SK-MEL-5 (cell line): Measurements from ENCODE around the gene SPATA17. TPM values are rescaled to one million over a fixed set of nuclear protein-coding genes. Genes with fewer than 3 reads are reported as not detected.

Experiments
- DNase-seq: peaks from one replicate; pipeline ENCODE4 v3.0.0-alpha.2; 2016; ENCODE audit warnings: low read depth, low spot score
- in situ Hi-C: cut with HindIII; loops from 2 replicates; pipeline ENCODE4 v1.10.0; 2016; ENCODE audit warnings: low sequenced_read_pairs, high pct_unique_total_duplicates, low pct_unique_long_range_greater_than_20kb
- total RNA-seq: library from RNA; depleted of rRNA; stranded (reverse); fragments of >200 nt; shearing (Covaris generic); gene quantifications from 2 replicates; pipeline ENCODE4 v1.2.3, GENCODE V29; 2014

The SPATA17 gene
- total RNA-seq, 1 experiment from 2014 or later: 0.85 TPM

DNA sequence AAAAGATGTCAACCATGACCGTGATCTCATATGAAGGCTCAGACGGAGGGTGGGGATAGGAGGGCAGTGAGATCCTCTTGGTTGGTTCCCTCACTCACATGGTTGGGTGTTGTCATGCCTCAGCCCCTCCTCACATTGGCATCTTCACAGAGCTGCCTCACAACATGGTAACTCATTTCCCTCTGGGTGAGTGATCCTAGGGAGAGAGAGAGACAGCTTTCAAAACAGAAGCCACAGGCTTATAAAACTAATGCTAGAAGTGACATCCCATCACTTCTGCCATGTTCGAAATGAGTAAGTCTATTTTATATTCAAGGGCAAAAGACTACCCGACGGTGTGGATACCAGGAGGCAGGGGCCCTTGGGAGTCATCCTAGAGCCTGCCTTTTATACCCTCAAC lies 145.5 kb downstream of the SPATA17 start:
- DNase-seq: no peak
- in situ Hi-C loops: no loop called here

DNA sequence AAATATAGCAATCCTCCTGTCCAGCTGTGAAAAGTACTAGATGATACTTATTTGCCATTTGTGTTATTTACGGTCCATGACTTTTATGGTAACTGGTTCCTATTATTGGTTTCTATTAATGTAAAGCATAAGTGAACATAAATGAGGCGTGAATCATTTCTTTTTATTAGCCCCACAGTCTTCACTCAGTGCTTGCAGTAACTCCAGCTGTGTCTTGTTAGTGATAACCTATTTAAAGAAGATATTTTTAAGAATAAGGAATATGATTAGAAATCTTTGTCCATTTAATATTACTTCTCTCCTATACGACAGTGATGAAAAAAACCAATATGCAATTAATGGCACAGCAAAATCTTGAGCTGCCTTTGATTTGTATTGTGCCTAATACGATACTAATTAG lies 149.9 kb downstream of the SPATA17 start:
- in situ Hi-C loops: no loop called here
- DNase-seq: no peak

DNA sequence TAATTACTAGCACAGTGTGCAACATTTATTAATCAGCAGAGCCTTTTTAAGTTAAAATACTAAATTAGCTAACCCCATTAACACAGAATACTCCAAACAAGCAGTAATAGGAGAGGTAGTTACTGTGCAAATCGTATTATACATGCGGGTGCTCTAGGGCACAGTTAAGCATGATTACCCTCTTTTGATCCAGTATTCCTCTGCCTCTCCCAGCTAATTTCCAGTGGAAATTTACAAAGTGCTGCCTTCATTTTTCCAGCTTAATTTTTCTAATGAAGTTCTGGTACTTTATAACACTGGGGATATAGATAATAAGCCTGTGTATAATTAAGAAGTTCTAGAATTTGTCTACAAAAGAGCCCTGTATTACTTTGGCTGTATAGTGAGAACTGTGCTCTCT lies 159.9 kb downstream of the SPATA17 start:
- no peak for DNase-seq
- in situ Hi-C loops: no loop called here

DNA sequence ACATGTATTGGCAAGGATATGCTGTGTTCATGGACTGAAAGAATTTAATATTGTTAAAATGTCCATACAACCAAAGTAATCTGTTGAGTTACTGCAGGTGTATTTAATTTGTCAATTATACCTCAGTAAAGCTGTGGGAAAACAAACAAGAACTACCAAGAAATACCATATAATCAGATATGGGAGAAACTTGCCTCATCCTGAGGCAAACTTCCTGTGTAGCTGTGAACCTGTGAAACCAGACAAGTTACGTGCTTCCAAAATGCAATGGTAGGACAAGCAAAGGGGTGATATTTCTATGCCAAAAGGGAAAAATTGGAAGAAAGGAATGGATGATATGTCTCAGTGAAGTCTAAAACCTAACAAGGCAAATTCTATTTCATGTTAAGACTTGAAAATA lies 174.6 kb downstream of the SPATA17 start:
- in situ Hi-C loops: no loop called here
- DNase-seq: no peak

DNA sequence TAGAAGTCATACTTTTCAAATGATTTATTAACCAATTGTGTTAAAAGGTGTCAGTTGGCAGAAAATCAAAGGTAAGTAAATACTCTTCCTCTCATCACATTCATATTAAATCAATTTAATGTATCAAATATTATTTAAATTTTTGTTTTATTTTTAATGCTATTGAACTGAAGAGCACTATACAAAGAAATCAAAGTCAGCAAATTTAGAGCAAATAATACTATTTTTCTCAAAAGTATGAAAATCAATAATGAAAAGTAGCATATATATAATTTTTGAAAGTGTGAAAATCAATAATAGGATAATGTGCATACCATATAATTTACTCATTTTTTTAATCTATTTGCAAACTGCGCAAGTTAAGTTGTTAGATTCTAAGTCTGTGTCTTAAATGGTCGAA lies 181.0 kb downstream of the SPATA17 start:
- in situ Hi-C loops: no loop called here
- no peak for DNase-seq

DNA sequence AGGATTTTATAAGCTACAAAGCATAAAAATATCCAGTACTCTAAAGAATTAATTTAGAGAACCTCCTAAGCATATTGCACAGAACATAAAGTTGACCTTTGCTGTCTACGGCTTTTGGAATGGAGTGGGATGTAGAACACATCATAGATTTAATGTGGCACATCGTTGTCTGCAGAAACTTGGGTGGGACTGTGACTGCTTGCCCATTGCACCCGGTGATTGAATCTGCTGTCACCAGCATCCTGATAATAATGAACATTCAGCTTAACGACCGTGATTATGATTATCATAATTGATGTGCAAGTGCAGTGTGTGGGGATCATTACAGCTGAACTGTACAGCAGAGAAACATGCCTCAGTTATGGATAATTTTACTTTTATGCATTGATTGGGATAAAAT lies 181.9 kb downstream of the SPATA17 start:
- in situ Hi-C loops: no loop called here
- no peak for DNase-seq

DNA sequence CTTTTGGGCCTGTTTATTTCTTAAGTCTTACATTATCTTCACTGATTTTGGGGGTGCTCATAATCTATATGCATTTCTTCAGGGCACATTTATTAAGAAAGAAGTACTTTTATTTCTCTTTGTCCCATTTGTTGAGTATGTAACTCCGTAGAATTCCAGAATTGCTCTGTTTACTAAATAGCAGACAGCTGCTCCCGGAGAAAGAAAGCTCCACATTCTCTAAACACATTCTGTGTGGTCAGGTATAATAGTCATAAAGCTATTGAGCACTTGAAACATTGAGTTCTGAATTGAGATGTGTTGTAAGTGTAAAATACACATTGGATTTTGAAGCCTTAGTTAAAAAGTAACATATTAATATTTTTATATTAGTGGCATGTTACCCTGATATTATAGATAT lies 206.5 kb downstream of the SPATA17 start:
- in situ Hi-C loops: no loop called here
- DNase-seq: no peak

DNA sequence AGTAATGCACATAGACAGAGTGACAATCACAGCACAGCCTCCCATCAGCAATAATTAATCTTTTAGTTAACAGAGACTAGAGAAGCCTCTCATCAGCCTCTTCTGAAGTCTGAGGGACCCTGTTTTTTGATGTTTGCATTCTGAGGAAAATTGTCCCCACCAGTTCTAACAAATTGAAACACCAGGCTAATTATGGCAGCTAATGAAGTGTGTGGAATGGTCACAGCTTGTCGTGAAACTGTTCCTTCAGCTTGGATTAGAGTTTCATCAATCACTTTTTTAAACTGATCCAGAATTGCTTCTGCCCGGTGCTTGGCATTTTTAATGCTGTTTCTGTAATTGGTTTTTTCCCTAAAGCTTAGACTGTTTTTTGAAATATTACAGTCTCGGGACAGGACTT lies 208.0 kb downstream of the SPATA17 start:
- no peak for DNase-seq
- in situ Hi-C loops: no loop called here

DNA sequence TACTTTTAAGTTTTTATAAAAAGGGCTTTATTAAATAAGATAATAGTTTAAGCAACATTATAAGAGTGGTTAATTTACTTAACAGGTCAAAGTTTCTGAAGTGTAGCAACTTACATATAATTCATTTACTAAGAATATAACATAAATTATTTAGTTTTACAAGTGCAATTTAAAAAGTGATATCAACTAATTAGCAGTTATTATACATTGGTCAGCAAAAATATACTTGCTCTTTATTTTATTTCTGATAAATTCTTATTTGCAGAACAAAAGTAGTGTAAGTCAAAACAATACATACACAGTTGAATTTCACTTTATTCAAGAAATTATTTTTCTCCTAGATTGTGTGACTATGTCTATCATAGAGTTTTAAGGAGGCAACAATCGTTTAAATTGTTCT lies 215.6 kb downstream of the SPATA17 start:
- in situ Hi-C loops: no loop called here
- no peak for DNase-seq

DNA sequence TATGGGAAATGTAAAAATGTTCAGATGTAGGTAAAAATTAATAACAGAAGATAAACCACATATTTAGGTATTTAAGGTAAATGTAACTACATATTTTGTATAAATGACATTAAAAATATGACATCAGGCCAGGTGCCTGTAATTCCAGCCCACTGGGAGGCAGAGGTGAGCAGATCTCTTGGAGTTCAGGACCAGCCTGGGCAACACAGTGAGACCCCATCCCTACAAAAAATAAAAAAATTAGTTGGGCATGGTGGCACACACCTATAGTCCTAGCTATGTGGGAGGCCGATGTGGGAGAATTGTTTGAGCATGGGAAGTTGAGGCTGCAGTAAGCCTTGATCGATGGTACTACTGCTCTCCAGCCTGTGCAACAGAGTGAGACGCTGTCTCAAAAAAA lies 216.5 kb downstream of the SPATA17 start:
- in situ Hi-C loops: no loop called here
- no peak for DNase-seq

DNA sequence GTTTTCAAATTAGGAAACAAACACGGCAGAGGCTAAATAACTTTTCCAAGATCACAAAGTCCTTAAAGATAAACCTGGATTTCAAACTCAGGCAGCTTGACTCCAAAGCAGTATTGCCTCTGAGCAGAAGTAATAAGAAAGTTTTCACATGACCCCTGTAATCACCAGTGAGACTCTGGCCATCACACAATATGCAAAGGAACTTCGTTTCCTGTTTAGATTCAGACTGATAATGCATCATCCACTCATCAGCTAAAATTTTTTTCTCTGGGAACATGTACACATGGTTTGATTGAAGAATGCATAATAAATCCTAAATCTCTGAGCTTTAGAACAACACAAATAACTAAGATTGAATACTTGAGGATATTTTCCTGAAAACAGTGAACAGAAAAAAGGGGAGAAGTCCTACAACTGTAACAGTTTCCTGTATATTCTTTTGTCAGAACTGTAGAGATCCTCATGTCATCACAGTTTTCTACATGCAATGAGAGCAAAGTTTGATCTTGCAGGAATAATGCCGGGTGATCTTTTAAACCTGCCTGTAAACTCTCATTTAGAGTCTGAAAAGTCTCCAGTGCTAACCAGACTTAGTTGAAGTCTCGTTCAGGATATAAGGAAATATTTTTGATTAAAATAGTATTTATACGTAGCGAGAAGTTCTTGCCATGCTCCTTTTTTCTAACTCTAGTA lies 225.3 kb downstream of the SPATA17 start:
- in situ Hi-C loops: no loop called here
- DNase-seq: no peak

DNA sequence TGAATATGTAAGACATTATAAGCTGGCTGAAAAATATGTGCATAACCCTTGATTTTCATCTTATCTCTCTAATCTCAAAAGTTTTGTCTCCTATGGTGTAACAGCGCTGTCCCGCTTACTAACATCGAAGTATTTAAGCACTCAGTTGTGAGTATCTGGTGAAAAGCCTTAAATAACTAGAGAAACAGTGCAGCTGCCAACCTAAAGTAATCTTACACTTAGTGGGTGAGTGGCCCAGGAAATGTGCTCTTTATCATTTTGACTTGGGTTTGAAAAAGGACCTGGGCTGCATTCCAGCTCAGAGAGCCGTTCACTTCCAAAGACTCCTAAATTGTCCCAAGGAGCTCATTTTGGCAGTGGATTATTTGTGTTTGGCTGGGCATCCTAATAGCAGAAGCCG lies 225.9 kb downstream of the SPATA17 start:
- in situ Hi-C loops: no loop called here
- no peak for DNase-seq

DNA sequence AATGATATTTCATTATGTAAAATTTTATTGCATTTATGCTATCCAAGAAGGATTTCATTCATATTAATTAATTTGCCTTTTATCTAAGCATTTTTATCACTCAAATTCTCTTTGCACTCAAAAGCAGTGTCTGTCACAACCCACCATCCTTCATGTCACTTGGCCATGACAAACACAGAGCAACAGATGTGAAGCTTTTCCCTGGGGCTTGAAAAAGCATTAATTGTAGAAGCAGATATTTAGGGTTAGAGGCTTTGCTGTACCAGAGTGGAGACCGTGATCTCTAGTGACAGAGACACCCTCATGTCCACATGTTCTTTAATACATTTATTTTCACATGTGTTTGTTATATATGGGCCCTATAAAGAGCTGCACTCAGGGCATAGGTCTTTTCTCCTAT lies 230.5 kb downstream of the SPATA17 start:
- no peak for DNase-seq
- in situ Hi-C loops: no loop called here

DNA sequence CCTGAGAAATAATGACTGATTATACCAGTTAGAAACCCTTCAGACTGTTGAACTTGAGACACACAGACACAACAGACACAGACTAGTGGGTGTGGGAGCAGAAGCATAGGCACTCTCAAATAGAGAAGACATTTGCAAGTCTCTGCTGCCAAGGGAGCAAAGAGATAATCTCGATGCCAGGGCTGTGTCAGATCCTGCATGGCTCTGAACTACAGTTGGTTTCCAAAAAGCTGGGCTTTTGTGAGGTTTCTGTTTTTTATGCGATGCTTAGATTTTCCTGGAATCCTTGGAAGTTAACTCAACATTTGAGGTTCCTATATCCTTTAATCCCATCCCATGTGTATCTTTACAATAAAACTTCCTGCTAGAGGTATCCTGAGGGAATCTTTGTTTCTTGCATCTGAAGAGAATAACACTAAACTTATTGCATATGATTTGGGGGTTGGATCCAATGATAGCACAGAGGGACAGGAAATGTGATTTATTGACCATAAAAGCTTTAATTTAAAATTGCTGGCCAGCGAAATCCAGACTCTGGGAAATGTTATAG lies 236.4 kb downstream of the SPATA17 start:
- in situ Hi-C loops: no loop called here
- DNase-seq: no peak

DNA sequence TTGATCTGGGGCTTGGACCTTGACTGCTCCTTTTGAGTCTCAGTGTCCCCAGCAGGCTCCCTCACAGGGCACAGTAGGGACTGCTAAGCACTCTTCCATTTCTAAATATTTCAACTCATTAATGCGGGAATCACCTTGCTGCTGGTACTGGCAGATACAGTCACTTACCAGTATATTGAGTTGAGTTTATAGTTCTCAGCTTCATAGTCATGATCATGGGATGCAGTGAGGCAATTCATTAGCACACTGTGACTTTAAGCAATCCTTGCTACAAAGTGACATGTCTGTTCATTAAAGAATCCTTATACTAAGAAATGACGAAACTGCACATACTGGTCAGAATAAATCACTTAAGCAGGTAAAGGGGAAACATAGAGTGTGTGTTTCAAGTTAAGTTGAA lies 240.8 kb downstream of the SPATA17 start:
- no peak for DNase-seq
- in situ Hi-C loops: no loop called here

DNA sequence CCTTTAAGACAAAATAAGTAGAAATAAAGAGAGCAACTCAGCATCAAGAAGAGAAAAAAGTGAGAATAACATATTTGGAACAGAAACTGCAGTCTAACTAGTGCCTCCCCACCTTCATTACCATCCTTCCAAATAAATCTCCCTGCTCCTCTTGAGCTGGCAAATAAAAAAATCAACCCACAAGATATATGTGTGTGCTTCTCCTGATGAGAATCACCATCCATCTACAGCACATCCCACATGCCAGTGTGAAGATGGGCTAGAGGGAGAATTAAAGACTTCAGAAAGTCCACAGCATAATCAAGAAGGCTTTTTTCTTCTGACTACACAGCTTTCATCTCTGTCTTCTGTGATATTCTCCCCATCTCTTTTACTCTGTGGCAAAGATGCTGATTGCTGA lies 244.1 kb downstream of the SPATA17 start:
- DNase-seq: no peak
- in situ Hi-C loops: no loop called here

DNA sequence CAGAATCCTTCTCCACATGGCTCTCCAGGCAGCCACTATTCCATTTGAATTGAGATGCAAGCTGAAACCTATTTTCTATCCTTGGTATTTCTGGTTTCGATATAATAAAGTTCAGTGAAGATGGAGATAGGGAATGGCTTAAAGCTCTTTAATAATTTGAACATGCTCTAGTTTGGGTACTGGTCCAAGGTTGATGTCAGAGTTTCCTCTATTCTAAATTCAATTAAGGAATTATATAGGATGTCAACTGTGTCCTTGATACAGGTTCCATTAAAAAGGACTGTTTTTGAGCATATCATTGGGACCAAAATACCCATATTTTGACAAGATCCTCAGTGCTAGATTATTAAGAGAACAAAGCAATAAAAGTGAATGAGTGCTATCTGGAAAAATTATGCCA lies 245.3 kb downstream of the SPATA17 start:
- in situ Hi-C loops: no loop called here
- no peak for DNase-seq

DNA sequence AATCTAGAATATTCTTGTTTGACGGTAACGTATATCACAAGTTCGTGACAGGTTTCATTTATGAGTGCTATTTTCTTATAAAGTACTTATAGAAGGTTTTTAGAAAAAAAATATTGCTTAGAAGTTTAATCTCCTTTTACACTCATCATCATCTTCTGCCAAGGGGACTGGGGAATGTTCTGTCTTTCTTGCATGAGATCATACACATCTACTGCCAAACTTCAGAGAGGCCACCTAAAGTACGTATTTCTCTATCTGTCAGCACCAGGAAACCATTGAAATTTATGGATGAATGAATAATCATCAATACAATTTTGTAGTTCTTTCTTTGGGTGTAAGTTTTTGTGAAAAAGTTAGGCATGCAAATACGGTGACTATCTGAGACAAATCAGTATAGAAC lies 245.8 kb downstream of the SPATA17 start:
- in situ Hi-C loops: no loop called here

DNA sequence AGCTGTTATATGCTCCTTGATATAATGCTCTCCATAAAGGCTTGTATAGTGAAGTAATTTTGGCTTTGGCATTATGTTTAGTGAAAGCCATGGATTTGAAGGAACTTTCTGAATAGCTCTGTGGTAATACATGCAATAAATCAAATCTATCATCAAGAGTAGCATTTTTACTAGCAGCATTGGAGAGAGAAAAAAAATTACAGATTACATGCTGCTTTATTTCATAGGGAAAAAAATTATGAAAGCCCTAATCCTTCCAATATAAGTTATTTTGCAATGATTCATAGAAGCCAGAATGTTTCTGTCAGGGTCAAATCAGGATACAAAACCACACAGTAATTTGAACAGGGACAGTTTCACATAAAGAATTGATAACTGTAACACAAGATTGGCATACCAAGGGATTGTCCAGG lies 250.0 kb downstream of the SPATA17 start:
- no peak for DNase-seq
- in situ Hi-C loops: no loop called here

More for the DNA sequence above, 245.8 kb downstream of the SPATA17 start:
- DNase-seq: no peak
